HS-27A (cell line): Measurements from ENCODE around the gene ZDHHC14.

ENCODE experiments used
- DNase-seq: peaks from one replicate; pipeline ENCODE4 v3.0.0-alpha.2; 2012; ENCODE audit warnings: low read depth, missing footprints

The ZDHHC14 gene

GRCh38 chr6:157648561-157648960 lies 267.6 kb downstream of the ZDHHC14 start:
- no peak for DNase-seq

DNA sequence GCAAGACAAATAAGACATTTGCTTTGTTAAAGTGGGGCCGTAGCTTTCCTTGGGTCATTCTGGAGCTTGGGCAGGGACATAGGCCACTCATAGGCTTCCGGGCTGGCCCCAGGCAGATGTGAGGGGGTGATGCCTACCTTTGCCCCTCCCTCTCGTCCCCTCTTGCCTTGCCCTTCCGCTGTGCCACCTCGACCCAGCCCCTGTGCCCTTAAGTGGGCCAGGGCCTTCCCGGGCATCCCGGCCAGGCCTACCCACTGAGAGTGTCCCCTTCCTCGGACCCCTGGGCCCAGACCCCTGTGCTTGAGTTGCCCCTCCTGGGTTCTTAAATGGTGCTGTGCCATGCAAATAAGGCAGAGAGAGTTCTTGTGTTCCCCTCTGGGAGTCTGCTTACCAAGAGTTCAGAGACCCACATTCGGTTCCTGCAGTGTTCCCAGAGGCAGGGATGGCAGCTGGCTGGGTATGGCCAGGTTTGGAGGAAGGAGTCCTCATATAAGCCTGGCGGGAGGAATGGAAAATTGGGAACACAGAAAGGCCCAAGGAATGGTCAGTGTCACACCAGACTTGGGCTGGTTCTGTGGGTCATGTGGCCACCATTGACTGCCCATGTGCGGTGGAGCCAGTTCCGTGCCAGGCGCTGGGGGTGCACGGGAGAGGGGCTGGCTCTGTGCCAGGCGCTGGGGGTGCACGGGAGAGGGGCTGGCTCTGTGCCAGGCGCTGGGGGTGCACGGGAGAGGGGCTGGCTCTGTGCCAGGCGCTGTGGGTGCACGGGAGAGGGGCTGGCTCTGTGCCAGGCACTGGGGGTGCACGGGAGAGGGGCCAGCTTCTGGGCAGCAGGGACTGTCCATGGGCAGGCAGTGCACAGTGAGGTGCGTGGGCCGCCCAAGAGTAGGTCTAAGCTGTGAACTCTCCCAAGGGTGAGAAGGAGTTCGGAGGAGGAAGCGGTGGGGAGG lies 268.6 kb downstream of the ZDHHC14 start:
- DNase-seq = no peak

GRCh38 chr6:157650261-157650640 lies 269.3 kb downstream of the ZDHHC14 start:
- DNase-seq = no peak

DNA sequence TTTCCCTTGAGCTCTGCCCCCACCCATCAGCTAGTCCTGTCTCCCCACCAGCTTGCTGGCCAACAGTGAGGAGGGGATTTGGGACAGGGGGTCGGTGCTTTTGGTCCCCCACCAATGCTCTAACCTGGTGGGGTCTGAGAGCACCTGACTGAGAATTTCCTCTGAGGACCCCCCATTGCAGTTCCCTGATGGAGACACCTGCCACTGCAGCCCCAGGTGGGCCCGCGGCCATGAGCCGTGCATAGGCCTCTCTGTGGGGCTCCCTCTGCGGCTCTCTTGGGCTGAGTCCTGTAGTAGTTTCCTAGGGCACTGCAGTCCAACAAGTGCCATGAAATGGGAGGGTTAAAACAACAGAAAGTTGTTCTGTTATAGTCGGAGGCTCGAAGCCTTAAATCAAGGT lies 269.8 kb downstream of the ZDHHC14 start:
- DNase-seq = no peak

GRCh38 chr6:157651731-157652490 lies 270.9 kb downstream of the ZDHHC14 start:
- DNase-seq = no peak

GRCh38 chr6:157652601-157653363 lies 271.8 kb downstream of the ZDHHC14 start:
- no peak for DNase-seq

- no peak for DNase-seq
These were observed 272.5 kb downstream of the ZDHHC14 start for GRCh38 chr6:157653521-157653920.

- DNase-seq = no peak
These were observed 274.1 kb downstream of the ZDHHC14 start for GRCh38 chr6:157655139-157655538.

- DNase-seq = no peak
These were observed 275.5 kb downstream of the ZDHHC14 start for GRCh38 chr6:157656437-157656997.

- DNase-seq = no peak
These were observed 276.8 kb downstream of the ZDHHC14 start for GRCh38 chr6:157657754-157658153.

DNA sequence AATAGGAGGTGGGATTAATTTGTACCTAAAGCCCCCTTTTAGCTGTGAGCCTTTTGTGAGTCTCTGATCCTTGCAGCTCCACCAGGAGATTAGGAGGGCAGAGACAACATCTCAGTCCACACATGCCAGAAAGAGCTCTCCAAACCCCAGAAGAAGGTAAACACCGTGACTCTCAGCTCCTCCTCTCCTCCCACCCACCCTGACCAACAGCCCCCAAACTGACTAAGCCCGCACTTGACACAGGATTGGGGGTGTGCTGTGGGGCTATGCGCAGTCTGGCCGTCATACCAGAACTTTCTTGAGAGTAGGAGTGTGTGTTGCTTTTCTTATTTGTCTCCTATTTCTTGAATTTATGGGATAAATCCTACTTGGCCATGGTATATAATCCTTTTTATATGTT lies 277.3 kb downstream of the ZDHHC14 start:
- no peak for DNase-seq

GRCh38 chr6:157659536-157660271 lies 278.7 kb downstream of the ZDHHC14 start:
- no peak for DNase-seq

- no peak for DNase-seq
These were observed 279.4 kb downstream of the ZDHHC14 start for GRCh38 chr6:157660414-157660813.

DNA sequence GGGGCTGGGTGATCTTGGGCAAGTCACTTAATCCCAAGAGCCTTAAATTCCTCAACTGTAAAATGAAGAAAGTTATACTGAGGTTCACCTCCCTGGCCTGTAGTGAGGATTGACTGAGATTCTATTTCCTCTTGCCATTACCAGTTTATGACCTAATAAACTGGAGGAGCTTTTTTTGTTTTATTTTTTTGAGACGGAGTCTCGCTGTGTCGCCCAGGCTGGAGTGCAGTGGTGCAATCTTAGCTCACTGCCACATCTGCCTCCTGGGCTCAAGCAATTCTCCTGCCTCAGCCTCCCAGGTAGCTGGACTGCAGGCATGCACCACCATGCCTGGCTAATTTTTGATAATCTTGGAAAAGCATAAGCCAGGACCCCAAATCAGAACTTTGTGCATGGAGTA lies 280.7 kb downstream of the ZDHHC14 start:
- DNase-seq = no peak

GRCh38 chr6:157663261-157663660 lies 282.3 kb downstream of the ZDHHC14 start:
- DNase-seq = no peak

- no peak for DNase-seq
These were observed 284.2 kb downstream of the ZDHHC14 start for GRCh38 chr6:157665180-157665579.

DNA sequence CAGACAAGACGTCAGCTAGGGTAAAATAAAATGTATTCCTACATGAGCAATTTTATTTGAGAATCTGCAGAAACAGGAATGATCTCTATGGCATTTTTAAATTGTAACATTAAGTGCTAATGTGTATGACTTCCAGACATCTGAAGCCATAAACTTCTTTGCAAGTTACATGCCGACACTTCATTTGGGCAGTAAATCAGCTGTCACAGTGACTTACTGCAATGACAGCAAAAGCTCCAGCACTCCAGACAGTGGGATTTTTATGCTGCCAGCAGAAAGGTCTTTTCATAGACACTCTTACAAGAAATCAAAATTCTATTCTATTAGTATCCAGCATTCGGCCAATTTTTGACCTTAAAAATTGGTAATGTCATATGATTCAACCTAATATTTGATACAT lies 285.7 kb downstream of the ZDHHC14 start:
- DNase-seq = no peak

DNA sequence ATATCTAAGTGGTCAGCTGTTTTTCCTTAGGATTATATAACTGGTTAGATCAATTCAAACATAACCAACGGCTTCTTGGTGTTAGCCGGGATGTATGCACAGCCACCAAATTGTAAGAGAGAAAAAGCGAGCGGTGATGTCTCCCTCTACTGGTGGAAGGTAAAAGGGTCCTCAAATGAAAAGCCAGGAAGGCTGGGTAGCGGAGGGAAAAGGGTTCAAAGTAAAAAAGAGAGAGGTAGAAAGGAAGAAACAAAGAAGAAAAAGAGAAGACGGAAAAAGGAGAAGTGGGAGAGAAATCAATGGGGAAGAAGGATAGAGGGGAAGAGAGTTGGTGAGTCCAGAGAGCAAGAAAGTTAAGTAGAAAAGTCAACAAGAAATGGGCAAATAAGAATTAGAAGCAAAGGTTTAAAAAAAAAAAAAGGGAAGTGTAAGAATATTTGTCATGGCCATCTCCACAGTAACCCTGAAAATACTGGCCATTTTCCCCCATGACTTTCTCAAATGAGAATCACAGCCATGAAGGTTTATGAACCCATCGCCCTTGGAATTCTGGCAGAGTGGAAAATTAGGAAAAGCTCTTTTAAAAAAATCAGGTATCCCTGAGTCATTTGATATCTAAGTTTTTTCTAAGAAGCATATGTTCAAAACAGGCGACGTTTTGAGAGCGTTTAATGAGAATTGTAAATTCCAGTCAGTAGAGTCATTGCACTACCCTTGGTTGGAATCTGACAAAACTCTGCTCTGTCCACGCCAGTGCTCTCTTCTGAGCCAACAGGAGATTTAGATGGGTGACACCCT lies 286.4 kb downstream of the ZDHHC14 start:
- DNase-seq = peak; percentile 54

DNA sequence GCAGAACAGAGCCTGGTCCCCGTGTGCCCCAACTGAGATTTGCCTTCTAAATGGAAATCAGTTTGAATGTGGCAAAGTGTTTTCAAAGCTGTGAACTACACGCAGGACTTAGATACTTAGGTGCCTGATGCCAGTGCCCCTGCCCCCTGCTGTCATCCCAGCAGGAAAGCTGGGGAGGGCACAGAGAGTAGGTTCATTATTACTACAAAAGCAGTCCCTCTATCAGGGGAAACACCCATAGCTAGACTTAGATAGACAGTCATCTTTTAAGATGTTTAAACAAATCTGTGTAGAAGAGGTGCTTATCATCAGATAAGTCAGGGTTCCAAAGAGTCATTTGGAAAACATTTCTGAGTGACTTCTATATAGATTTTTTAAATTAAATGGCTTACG lies 287.0 kb downstream of the ZDHHC14 start:
- DNase-seq = no peak

DNA sequence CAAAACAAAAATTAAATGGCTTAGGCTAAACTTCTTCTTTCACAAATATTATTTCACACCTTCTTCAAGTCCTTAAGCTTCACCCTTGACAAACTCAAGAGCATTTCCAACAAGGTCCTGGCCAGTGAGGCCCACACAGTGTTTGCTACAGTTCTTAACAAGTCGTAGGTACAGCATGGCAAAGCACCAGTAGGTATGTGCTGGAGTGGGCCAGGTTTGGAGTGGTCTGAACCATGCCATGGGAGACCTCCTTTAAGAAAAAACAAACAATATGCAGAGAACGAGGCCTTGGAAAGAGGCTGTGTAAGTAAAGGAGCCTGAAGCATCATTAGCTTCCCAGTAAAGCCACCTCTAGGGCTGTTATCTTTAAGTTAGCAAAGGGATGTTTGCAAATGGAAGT lies 287.7 kb downstream of the ZDHHC14 start:
- no peak for DNase-seq

DNA sequence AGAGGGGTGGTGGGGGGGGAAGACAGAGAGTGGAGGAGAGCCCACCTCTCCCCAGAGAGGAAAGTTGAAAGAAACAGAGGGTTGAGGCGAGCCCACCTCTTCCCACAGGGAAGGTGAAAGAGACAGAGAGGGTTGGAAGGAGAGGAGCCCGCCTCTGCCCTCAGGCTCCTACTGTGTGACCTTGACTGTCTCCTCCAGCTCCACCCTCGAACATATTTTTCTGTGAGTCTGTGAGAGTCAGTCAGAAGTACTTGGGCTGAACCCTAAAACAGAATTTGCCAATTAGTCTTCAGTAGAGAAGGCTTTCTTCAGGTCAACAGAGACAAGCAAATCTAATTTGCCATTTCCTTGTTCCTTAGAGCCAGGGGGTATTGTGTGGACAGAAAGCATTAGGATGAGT lies 288.3 kb downstream of the ZDHHC14 start:
- DNase-seq = no peak
